OCI-LY3 (cell line): ENCODE measurements around the gene EML4.

Experiments
- H2AFZ ChIP-seq: fragments of 200-600, 300-600 bp; shearing (Covaris generic); 2 replicates; pipeline ENCODE4 v1.6.0; 2014; ENCODE audit warnings: antibody characterized with exemption, low read depth, low read length
- H3K27ac ChIP-seq: fragments of 200-600, 300-600 bp; sonication (generic); 2 replicates; pipeline ENCODE4 v1.5.1; 2014; ENCODE audit warnings: mild to moderate bottlenecking, low read length, moderate library complexity, mixed read lengths
- H3K27me3 ChIP-seq: fragments of 200-600, 300-600 bp; sonication (generic); 2 replicates; pipeline ENCODE4 v1.6.1; 2014; ENCODE audit warnings: low read depth, low read length, mixed read lengths
- H3K36me3 ChIP-seq: fragments of 200-600, 300-600 bp; sonication (generic); replicated peaks from 2 replicates; pipeline ENCODE3; 2014; ENCODE audit warnings: low read depth, low read length, mixed read lengths
- H3K4me1 ChIP-seq: fragments of 300-600, 200-600 bp; sonication (generic); 2 replicates; pipeline ENCODE4 v1.6.1; 2014; ENCODE audit warnings: low read length, mixed read lengths
- H3K4me2 ChIP-seq: fragments of 200-600, 300-600 bp; sonication (generic); 2 replicates; pipeline ENCODE4 v1.6.1; 2014; ENCODE audit warnings: low read length, mixed read lengths
- H3K4me3 ChIP-seq: fragments of 300-600, 200-600 bp; sonication (generic); 2 replicates; pipeline ENCODE4 v1.5.1; 2014; ENCODE audit warnings: antibody characterized with exemption, mild to moderate bottlenecking, low read length, moderate library complexity
- H3K79me2 ChIP-seq: fragments of 300-600, 200-600 bp; shearing (Covaris generic); 2 replicates; pipeline ENCODE4 v1.6.1; 2014; ENCODE audit warnings: mild to moderate bottlenecking, low read length, mixed read lengths
- H3K9ac ChIP-seq: fragments of 300-600, 200-600 bp; shearing (Covaris generic); 2 replicates; pipeline ENCODE4 v1.6.0; 2014; ENCODE audit warnings: mild to moderate bottlenecking, low read length, moderate library complexity
- H3K9me3 ChIP-seq: fragments of 200-600, 300-600 bp; shearing (Covaris generic); 2 replicates; pipeline ENCODE4 v1.6.1; 2014; ENCODE audit warnings: low read length, mixed read lengths; ENCODE audit not compliant: insufficient read depth
- H4K20me1 ChIP-seq: fragments of 200-600, 300-600 bp; sonication (generic); 2 replicates; pipeline ENCODE4 v1.6.1; 2016; ENCODE audit warnings: low read length, mixed read lengths; ENCODE audit not compliant: insufficient read depth
- CTCF ChIP-seq: fragments of 200-600, 300-600 bp; sonication (generic); IDR thresholded peaks from 2 replicates; pipeline ENCODE4 v1.5.1; 2014; ENCODE audit warnings: antibody characterized with exemption, low read length, low read depth
- EZH2phosphoT487 ChIP-seq: fragments of 200-600 bp; shearing (Covaris generic); IDR thresholded peaks from 2 replicates; pipeline ENCODE4 v1.6.1; 2018; ENCODE audit warnings: antibody characterized with exemption, mixed run types, low read depth

The EML4 gene

DNA sequence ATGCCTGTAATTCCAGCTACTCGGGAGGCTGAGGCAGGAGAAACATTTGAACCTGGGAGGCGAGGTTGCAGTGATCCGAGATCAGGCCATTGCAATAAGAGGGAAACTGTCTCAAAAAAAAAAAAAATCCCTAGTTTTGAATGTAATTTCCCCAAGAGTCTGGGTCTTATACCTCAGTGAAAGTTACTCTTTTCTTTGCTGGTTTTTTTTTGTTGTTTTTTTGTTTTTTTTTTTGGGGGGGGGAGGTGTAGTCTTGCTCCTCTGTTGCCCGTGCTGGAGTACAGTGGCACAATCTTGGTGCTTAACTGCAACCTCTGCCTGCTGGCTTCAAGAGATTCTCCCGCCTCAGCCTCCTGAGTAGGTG lies 22.8 kb downstream of the EML4 start:
- no peak overlapping the region for H3K4me2 ChIP-seq
- peaks cover 97% of the 10 kb centered on the region for H3K79me2 ChIP-seq
- no peaks in the 10 kb centered on the region for H3K9me3 ChIP-seq
- no peaks in the 10 kb centered on the region for H3K27me3 ChIP-seq
- H3K4me3 ChIP-seq = no peak overlapping the region
- H4K20me1 ChIP-seq = peaks cover 75% of the 10 kb centered on the region
- no peak overlapping the region for H2AFZ ChIP-seq
- H3K36me3 ChIP-seq = no peaks in the 10 kb centered on the region
- no peak overlapping the region for H3K9ac ChIP-seq
- H3K4me1 ChIP-seq = peaks cover 17% of the 10 kb centered on the region
- TF ChIP-seq CTCF (no peak), EZH2phosphoT487 (no peak)
- no peak overlapping the region for H3K27ac ChIP-seq

DNA sequence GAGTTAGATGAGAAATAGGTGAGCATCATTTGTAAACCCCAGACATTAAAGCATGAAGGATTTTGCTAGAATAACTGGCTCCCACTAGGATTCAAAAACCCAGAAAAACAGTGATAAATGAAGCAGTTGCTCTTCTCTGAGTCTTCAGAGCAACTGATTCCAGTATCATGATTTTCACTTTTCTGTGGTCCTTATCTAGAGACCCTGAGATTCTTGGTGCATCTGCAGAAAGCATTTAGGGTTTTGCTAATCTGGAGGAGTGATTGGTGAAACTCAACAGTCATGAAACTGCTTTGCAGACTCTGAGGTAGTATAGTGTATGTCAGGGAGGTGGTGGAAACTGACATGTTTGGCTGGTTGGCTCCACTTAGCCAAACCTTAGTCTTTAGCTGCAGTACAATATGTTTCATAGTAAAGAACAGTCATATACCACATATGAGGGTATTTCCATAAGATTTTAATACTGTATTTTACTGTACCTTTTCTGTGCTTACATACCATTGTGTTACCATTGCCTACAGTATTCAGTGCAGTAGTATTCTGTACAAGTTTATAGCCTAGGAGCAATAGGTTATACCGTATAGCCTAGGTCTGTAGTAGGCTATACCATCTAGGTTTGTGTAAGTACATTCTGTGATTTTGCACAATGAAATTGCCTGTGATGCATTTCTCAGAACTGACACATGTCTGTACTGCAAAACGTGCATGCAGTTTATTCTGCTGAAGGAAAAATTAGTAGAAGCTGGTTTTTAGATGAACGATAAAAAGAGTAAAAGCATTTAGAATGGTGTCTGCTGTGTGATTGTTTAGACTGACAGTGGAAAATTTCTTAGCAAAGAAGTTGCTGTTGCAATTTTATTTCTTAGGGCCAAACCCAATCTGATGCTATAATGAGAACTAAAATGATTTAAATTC lies 23.8 kb downstream of the EML4 start:
- H3K4me1 ChIP-seq = peaks cover 22% of the 10 kb centered on the region
- H3K36me3 ChIP-seq = no peaks in the 10 kb centered on the region
- H4K20me1 ChIP-seq = peaks cover 76% of the 10 kb centered on the region
- H3K4me2 ChIP-seq = no peak overlapping the region
- H3K27ac ChIP-seq = no peak overlapping the region
- H3K4me3 ChIP-seq = no peak overlapping the region
- no peak for TF ChIP-seq CTCF
- TF ChIP-seq EZH2phosphoT487 = no peak
- H3K27me3 ChIP-seq = no peaks in the 10 kb centered on the region
- no peak overlapping the region for H3K9ac ChIP-seq
- H3K9me3 ChIP-seq = no peaks in the 10 kb centered on the region
- no peak overlapping the region for H2AFZ ChIP-seq
- peaks cover 97% of the 10 kb centered on the region for H3K79me2 ChIP-seq

- TF ChIP-seq CTCF (no peak), EZH2phosphoT487 (no peak)
- peaks cover 31% of the 10 kb centered on the region for H3K4me1 ChIP-seq
- no peak overlapping the region for H2AFZ ChIP-seq
- H3K9me3 ChIP-seq = no peaks in the 10 kb centered on the region
- no peak overlapping the region for H3K4me2 ChIP-seq
- H3K36me3 ChIP-seq = no peaks in the 10 kb centered on the region
- no peak overlapping the region for H3K27ac ChIP-seq
- H3K4me3 ChIP-seq = no peak overlapping the region
- H4K20me1 ChIP-seq = peaks cover 81% of the 10 kb centered on the region
- H3K79me2 ChIP-seq = peaks cover 98% of the 10 kb centered on the region
- H3K27me3 ChIP-seq = no peaks in the 10 kb centered on the region
- H3K9ac ChIP-seq = no peak overlapping the region
Observed at GRCh38 chr2:42193722-42194187, 24.6 kb downstream of the EML4 start.

DNA sequence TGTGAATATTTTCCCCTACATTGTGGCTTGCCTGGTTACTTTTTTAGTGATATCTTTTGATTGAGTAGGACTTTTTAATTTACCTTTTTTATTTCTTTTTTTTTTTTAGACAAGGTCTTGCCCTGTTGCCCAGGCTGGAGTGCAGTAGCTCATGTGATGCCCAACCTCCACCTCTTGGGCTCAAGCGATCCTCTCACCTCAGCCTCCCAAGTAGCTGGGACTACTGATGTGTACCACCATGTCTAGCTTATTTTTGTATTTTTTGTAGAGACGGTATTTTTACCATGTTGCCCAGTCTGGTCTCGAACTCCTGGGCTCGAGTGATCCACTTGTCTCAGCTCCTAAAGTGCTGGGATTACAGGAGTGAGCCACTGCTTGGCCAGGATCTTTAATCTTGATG lies 25.3 kb downstream of the EML4 start:
- H3K27me3 ChIP-seq = no peaks in the 10 kb centered on the region
- H3K9me3 ChIP-seq = no peaks in the 10 kb centered on the region
- H2AFZ ChIP-seq = no peak overlapping the region
- H3K4me2 ChIP-seq = no peak overlapping the region
- H4K20me1 ChIP-seq = peaks cover 81% of the 10 kb centered on the region
- TF ChIP-seq EZH2phosphoT487 = no peak
- TF ChIP-seq CTCF = no peak
- H3K4me1 ChIP-seq = peaks cover 38% of the 10 kb centered on the region
- H3K79me2 ChIP-seq = peaks cover 98% of the 10 kb centered on the region
- H3K36me3 ChIP-seq = no peaks in the 10 kb centered on the region
- H3K9ac ChIP-seq = no peak overlapping the region
- H3K27ac ChIP-seq = no peak overlapping the region
- no peak overlapping the region for H3K4me3 ChIP-seq
